A673 (cell line): ENCODE results near the gene SDK1.

Experiments
- EZH2 ChIP-seq: fragments of 200-600 bp; sonication (generic); IDR thresholded peaks from 2 replicates; pipeline ENCODE4 v1.6.1; 2017; ENCODE audit warnings: borderline replicate concordance, low read depth, mild to moderate bottlenecking, mixed read lengths, antibody characterized with exemption, low read length; ENCODE audit not compliant: poor library complexity, severe bottlenecking
- TF ChIP-seq, protein P1 (sequence below): fragments of 300-800, 200-600 bp; sonication (generic); conservative IDR thresholded peaks from 2 replicates; pipeline ENCODE4 v1.5.1; 2017; ENCODE audit warnings: low read depth, mild to moderate bottlenecking, antibody characterized with exemption, low read length, moderate library complexity, mixed read lengths

DNA sequence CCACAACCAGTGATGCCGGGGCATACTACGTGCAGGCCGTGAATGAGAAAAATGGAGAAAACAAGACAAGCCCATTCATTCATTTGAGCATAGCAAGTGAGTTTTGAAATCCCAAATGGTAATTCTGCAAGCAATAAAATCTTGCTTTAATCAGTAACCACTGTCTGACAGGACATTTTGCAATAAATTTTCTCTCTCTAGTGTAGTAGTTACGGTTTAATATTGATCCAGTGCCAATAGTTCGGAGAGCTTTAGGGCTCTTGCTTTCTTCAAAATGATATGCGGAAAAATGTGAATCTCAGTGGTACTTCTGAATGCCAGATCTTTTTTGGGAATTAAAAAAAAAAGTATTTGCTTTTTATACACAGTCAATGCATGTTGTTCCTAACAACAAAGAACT, 520.4 kb downstream of the SDK1 start:
- TF ChIP-seq, protein P1, sequence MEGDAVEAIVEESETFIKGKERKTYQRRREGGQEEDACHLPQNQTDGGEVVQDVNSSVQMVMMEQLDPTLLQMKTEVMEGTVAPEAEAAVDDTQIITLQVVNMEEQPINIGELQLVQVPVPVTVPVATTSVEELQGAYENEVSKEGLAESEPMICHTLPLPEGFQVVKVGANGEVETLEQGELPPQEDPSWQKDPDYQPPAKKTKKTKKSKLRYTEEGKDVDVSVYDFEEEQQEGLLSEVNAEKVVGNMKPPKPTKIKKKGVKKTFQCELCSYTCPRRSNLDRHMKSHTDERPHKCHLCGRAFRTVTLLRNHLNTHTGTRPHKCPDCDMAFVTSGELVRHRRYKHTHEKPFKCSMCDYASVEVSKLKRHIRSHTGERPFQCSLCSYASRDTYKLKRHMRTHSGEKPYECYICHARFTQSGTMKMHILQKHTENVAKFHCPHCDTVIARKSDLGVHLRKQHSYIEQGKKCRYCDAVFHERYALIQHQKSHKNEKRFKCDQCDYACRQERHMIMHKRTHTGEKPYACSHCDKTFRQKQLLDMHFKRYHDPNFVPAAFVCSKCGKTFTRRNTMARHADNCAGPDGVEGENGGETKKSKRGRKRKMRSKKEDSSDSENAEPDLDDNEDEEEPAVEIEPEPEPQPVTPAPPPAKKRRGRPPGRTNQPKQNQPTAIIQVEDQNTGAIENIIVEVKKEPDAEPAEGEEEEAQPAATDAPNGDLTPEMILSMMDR = no peak
- no peak for TF ChIP-seq EZH2
